Activated CD8-positive, alpha-beta memory T cell treated with anti-CD3 and anti-CD28 coated beads, Interleukin-2, amount 50 U/mL, for 48 hours (primary cell): ENCODE results near the gene ZNF154.

Source experiments
- DNase-seq: peaks from one replicate; pipeline ENCODE4 v3.0.0-alpha.2; 2020

ZNF154 gene

GRCh38 chr19:57672466-57672865 lies 36.5 kb downstream of the ZNF154 start:
- DNase-seq = no peak

GRCh38 chr19:57671124-57671895 lies 37.7 kb downstream of the ZNF154 start:
- DNase-seq = no peak

GRCh38 chr19:57668635-57669034 lies 40.4 kb downstream of the ZNF154 start, which contains the start of gene ZSCAN4:
Gene ZSCAN4 (plus strand): TSS chr19:57668935. CDS start chr19:57676146, 7,211 bp downstream.
- no peak for DNase-seq

GRCh38 chr19:57667228-57667627 lies 41.8 kb downstream of the ZNF154 start:
- DNase-seq = no peak

- DNase-seq = no peak
These were observed 43.7 kb downstream of the ZNF154 start for GRCh38 chr19:57665261-57665806.

- peak; percentile 51 for DNase-seq
These were observed 44.5 kb downstream of the ZNF154 start for GRCh38 chr19:57664269-57665127.

- DNase-seq = no peak
These were observed 52.7 kb downstream of the ZNF154 start for GRCh38 chr19:57656346-57656745.

- DNase-seq = no peak
These were observed 53.6 kb downstream of the ZNF154 start for GRCh38 chr19:57655443-57655842.

GRCh38 chr19:57653689-57654088 lies 55.3 kb downstream of the ZNF154 start:
- DNase-seq = no peak

- no peak for DNase-seq
These were observed 57.4 kb downstream of the ZNF154 start for GRCh38 chr19:57651654-57651996.

GRCh38 chr19:57648331-57649003 lies 60.5 kb downstream of the ZNF154 start:
- DNase-seq = no peak
